Measurements from ENCODE around the gene SORCS1. TPM values are rescaled to one million over a fixed set of nuclear protein-coding genes. Genes with fewer than 3 reads are reported as not detected.

The SORCS1 gene
- total RNA-seq, 1 experiment from 2014 or later, result 0.11 TPM

- POLR2A ChIA-PET (ENCODE audit: unreplicated experiment), result interaction anchor here (0.6 kb wide), 1 partner anchor 605 kb away, joined by 3 read pairs; no protein-coding TSS in a partner anchor
- Histone ChIP-seq H4K20me1 (ENCODE audit: low read length) (no peaks in the 10 kb centered on the region), H3K4me3 (ENCODE audit: low read length) (no peak overlapping the region), H3K79me2 (ENCODE audit: low read length) (no peaks in the 10 kb centered on the region), H3K4me1 (ENCODE audit: insufficient read depth, low read length) (no peaks in the 10 kb centered on the region), H3K9me2 (replicated peaks; ENCODE audit: low read length) (no peaks in the 10 kb centered on the region), H3K36me3 (ENCODE audit: low read depth, low read length) (no peaks in the 10 kb centered on the region), H3K9me3 (ENCODE audit: low read length) (no peaks in the 10 kb centered on the region), H3K27ac (ENCODE audit: low read length) (no peak overlapping the region), H3F3A (ENCODE audit: low read length, unreplicated experiment) (no peaks in the 10 kb centered on the region), H3K27me3 (ENCODE audit: low read length) (peaks cover 76% of the 10 kb centered on the region), H3K9ac (ENCODE audit: low read length) (no peak overlapping the region), H3K4me2 (ENCODE audit: low read length) (no peak overlapping the region), H2AFZ (ENCODE audit: low read length) (no peak overlapping the region)
- BruUV-seq (replicated peaks), result no TSS peak
- no peak for TF ChIP-seq EZH2phosphoT487 (IDR thresholded peaks at IDR 0.05; ENCODE audit: borderline replicate concordance, low read length)
- no peak for TF ChIP-seq CTCF (conservative IDR thresholded peaks at IDR 0.05; ENCODE audit: low read depth, low read length)
- TF ChIP-seq EZH2 (IDR thresholded peaks at IDR 0.05; ENCODE audit: low read length, unreplicated experiment), result no peak
- DNase-seq (no peak), ATAC-seq (no peak)
- intact Hi-C loops (cut with micrococcal nuclease), result no loop called here
- CTCF ChIA-PET, result no interaction called here
These were observed 334.0 kb downstream of the SORCS1 start for GRCh38 chr10:106830471-106830870.

GRCh38 chr10:106830006-106830405 lies 334.5 kb downstream of the SORCS1 start:
- Histone ChIP-seq H3K4me1 (ENCODE audit: insufficient read depth, low read length) (no peaks in the 10 kb centered on the region), H4K20me1 (ENCODE audit: low read length) (no peaks in the 10 kb centered on the region), H3K4me3 (ENCODE audit: low read length) (no peak overlapping the region), H2AFZ (ENCODE audit: low read length) (no peak overlapping the region), H3K9me3 (ENCODE audit: low read length) (no peaks in the 10 kb centered on the region), H3K9me2 (replicated peaks; ENCODE audit: low read length) (no peaks in the 10 kb centered on the region), H3K27me3 (ENCODE audit: low read length) (peaks cover 74% of the 10 kb centered on the region), H3K36me3 (ENCODE audit: low read depth, low read length) (no peaks in the 10 kb centered on the region), H3F3A (ENCODE audit: low read length, unreplicated experiment) (no peaks in the 10 kb centered on the region), H3K79me2 (ENCODE audit: low read length) (no peaks in the 10 kb centered on the region), H3K27ac (ENCODE audit: low read length) (no peak overlapping the region), H3K4me2 (ENCODE audit: low read length) (no peak overlapping the region), H3K9ac (ENCODE audit: low read length) (no peak overlapping the region)
- no peak for ATAC-seq
- no peak for DNase-seq
- TF ChIP-seq CTCF (conservative IDR thresholded peaks at IDR 0.05; ENCODE audit: low read depth, low read length) (no peak), EZH2phosphoT487 (IDR thresholded peaks at IDR 0.05; ENCODE audit: borderline replicate concordance, low read length) (no peak), EZH2 (IDR thresholded peaks at IDR 0.05; ENCODE audit: low read length, unreplicated experiment) (no peak)
- POLR2A ChIA-PET (ENCODE audit: unreplicated experiment), result no interaction called here
- BruUV-seq (replicated peaks), result no TSS peak
- intact Hi-C loops (cut with micrococcal nuclease), result no loop called here
- CTCF ChIA-PET, result no interaction called here

GRCh38 chr10:106826716-106827115 lies 337.8 kb downstream of the SORCS1 start:
- no peak for DNase-seq
- TF ChIP-seq CTCF (conservative IDR thresholded peaks at IDR 0.05; ENCODE audit: low read depth, low read length) (no peak), EZH2 (IDR thresholded peaks at IDR 0.05; ENCODE audit: low read length, unreplicated experiment) (no peak), EZH2phosphoT487 (IDR thresholded peaks at IDR 0.05; ENCODE audit: borderline replicate concordance, low read length) (no peak)
- no peak for ATAC-seq
- H3K9ac ChIP-seq (ENCODE audit: low read length), result no peak overlapping the region
- no peaks in the 10 kb centered on the region for H4K20me1 ChIP-seq (ENCODE audit: low read length)
- no peaks in the 10 kb centered on the region for H3F3A ChIP-seq (ENCODE audit: low read length, unreplicated experiment)
- H3K27ac ChIP-seq (ENCODE audit: low read length), result no peak overlapping the region
- H3K9me3 ChIP-seq (ENCODE audit: low read length), result no peaks in the 10 kb centered on the region
- no peaks in the 10 kb centered on the region for H3K36me3 ChIP-seq (ENCODE audit: low read depth, low read length)
- no peaks in the 10 kb centered on the region for H3K9me2 ChIP-seq (replicated peaks; ENCODE audit: low read length)
- peaks cover 69% of the 10 kb centered on the region for H3K27me3 ChIP-seq (ENCODE audit: low read length)
- no TSS peak for BruUV-seq (replicated peaks)
- H2AFZ ChIP-seq (ENCODE audit: low read length), result no peak overlapping the region
- ChIA-PET CTCF (no interaction called here), POLR2A (ENCODE audit: unreplicated experiment) (no interaction called here)
- H3K79me2 ChIP-seq (ENCODE audit: low read length), result no peaks in the 10 kb centered on the region
- no peak overlapping the region for H3K4me3 ChIP-seq (ENCODE audit: low read length)
- no peaks in the 10 kb centered on the region for H3K4me1 ChIP-seq (ENCODE audit: insufficient read depth, low read length)
- intact Hi-C loops (cut with micrococcal nuclease), result no loop called here
- no peak overlapping the region for H3K4me2 ChIP-seq (ENCODE audit: low read length)
